ENCODE measurements around the gene CD4. TPM values are rescaled to one million over a fixed set of nuclear protein-coding genes. Genes with fewer than 3 reads are reported as not detected.

Gene CD4
- total and polyA plus RNA-seq, 10 of the 15 experiments (the other 5 are each of a cell fraction or from before 2014, with no cell fraction given): 0.24 to 1.6 (median 0.69) TPM

DNA sequence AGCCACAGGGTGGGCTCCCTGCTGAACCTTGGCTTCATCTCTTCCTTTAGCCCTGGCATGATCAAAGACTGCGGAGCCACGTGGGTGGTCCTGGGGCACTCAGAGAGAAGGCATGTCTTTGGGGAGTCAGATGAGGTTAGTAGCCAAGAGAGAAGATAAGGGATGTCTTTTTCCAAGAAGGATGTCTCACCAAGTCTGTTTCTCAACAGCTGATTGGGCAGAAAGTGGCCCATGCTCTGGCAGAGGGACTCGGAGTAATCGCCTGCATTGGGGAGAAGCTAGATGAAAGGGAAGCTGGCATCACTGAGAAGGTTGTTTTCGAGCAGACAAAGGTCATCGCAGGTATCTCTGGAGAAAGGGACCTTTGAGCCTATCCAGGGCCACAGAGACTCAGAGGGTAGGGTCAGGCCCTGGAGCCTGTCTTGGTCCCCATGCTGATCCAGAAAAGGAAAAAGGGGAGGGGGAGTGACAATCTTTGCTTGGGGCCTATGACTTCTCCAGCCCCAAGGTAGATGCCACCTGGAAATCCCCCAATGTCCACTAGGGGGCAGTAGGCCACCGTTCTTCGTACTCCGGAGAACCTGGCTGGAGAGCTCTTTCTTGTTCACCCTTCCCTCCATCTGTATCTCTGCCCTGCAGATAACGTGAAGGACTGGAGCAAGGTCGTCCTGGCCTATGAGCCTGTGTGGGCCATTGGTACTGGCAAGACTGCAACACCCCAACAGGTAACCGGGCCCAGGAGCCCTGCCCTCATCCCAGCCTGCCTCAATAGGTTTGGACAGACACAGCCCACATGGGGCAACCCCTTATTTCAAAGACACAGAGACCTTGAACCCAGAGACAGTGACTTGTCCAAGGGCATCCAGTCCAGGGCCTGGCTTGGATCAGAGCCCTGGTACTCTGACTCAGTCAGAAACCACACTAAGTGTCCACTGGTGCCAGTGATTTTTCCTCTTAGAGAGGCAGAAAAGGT lies 80.0 kb downstream of the CD4 start (continued):
- no peak; the same call in 1 of the 2 replicates for TF ChIP-seq YBX1 (IDR thresholded peaks at IDR 0.05)
- TF ChIP-seq, protein P1, sequence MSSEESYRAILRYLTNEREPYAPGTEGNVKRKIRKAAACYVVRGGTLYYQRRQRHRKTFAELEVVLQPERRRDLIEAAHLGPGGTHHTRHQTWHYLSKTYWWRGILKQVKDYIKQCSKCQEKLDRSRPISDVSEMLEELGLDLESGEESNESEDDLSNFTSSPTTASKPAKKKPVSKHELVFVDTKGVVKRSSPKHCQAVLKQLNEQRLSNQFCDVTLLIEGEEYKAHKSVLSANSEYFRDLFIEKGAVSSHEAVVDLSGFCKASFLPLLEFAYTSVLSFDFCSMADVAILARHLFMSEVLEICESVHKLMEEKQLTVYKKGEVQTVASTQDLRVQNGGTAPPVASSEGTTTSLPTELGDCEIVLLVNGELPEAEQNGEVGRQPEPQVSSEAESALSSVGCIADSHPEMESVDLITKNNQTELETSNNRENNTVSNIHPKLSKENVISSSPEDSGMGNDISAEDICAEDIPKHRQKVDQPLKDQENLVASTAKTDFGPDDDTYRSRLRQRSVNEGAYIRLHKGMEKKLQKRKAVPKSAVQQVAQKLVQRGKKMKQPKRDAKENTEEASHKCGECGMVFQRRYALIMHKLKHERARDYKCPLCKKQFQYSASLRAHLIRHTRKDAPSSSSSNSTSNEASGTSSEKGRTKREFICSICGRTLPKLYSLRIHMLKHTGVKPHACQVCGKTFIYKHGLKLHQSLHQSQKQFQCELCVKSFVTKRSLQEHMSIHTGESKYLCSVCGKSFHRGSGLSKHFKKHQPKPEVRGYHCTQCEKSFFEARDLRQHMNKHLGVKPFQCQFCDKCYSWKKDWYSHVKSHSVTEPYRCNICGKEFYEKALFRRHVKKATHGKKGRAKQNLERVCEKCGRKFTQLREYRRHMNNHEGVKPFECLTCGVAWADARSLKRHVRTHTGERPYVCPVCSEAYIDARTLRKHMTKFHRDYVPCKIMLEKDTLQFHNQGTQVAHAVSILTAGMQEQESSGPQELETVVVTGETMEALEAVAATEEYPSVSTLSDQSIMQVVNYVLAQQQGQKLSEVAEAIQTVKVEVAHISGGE (CRISPR knock-in tag; IDR thresholded peaks at IDR 0.05): no peak
- no peak for TF ChIP-seq ETV6 (conservative IDR thresholded peaks at IDR 0.05 in 1 of 2, IDR thresholded peaks at IDR 0.05 in 1 of 2; ENCODE audit: borderline replicate concordance in 1 of 2, low read depth in 1 of 2)
- TF ChIP-seq, protein P2, sequence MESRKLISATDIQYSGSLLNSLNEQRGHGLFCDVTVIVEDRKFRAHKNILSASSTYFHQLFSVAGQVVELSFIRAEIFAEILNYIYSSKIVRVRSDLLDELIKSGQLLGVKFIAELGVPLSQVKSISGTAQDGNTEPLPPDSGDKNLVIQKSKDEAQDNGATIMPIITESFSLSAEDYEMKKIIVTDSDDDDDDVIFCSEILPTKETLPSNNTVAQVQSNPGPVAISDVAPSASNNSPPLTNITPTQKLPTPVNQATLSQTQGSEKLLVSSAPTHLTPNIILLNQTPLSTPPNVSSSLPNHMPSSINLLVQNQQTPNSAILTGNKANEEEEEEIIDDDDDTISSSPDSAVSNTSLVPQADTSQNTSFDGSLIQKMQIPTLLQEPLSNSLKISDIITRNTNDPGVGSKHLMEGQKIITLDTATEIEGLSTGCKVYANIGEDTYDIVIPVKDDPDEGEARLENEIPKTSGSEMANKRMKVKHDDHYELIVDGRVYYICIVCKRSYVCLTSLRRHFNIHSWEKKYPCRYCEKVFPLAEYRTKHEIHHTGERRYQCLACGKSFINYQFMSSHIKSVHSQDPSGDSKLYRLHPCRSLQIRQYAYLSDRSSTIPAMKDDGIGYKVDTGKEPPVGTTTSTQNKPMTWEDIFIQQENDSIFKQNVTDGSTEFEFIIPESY (IDR thresholded peaks at IDR 0.05): no peak
- TF ChIP-seq, protein P3, sequence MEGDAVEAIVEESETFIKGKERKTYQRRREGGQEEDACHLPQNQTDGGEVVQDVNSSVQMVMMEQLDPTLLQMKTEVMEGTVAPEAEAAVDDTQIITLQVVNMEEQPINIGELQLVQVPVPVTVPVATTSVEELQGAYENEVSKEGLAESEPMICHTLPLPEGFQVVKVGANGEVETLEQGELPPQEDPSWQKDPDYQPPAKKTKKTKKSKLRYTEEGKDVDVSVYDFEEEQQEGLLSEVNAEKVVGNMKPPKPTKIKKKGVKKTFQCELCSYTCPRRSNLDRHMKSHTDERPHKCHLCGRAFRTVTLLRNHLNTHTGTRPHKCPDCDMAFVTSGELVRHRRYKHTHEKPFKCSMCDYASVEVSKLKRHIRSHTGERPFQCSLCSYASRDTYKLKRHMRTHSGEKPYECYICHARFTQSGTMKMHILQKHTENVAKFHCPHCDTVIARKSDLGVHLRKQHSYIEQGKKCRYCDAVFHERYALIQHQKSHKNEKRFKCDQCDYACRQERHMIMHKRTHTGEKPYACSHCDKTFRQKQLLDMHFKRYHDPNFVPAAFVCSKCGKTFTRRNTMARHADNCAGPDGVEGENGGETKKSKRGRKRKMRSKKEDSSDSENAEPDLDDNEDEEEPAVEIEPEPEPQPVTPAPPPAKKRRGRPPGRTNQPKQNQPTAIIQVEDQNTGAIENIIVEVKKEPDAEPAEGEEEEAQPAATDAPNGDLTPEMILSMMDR (IDR thresholded peaks at IDR 0.05 in 2 of 3, conservative IDR thresholded peaks at IDR 0.05 in 1 of 3; ENCODE audit: control insufficient read depth in 2 of 3, extremely low read depth in 1 of 3, insufficient read depth in 1 of 3, low read depth in 3 of 3, low read length in 3 of 3): peak; percentile 83 to 87 (median 87)
- no peak for TF ChIP-seq HDGF (IDR thresholded peaks at IDR 0.05)
- TF ChIP-seq NR2C1 (IDR thresholded peaks at IDR 0.05): no peak
- TF ChIP-seq RAD21 (IDR thresholded peaks at IDR 0.05; ENCODE audit: insufficient read depth, low read depth, low read length): peak; percentile 75
- TF ChIP-seq, protein P4, sequence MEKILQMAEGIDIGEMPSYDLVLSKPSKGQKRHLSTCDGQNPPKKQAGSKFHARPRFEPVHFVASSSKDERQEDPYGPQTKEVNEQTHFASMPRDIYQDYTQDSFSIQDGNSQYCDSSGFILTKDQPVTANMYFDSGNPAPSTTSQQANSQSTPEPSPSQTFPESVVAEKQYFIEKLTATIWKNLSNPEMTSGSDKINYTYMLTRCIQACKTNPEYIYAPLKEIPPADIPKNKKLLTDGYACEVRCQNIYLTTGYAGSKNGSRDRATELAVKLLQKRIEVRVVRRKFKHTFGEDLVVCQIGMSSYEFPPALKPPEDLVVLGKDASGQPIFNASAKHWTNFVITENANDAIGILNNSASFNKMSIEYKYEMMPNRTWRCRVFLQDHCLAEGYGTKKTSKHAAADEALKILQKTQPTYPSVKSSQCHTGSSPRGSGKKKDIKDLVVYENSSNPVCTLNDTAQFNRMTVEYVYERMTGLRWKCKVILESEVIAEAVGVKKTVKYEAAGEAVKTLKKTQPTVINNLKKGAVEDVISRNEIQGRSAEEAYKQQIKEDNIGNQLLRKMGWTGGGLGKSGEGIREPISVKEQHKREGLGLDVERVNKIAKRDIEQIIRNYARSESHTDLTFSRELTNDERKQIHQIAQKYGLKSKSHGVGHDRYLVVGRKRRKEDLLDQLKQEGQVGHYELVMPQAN (conservative IDR thresholded peaks at IDR 0.05): no peak
- TF ChIP-seq, protein P5, sequence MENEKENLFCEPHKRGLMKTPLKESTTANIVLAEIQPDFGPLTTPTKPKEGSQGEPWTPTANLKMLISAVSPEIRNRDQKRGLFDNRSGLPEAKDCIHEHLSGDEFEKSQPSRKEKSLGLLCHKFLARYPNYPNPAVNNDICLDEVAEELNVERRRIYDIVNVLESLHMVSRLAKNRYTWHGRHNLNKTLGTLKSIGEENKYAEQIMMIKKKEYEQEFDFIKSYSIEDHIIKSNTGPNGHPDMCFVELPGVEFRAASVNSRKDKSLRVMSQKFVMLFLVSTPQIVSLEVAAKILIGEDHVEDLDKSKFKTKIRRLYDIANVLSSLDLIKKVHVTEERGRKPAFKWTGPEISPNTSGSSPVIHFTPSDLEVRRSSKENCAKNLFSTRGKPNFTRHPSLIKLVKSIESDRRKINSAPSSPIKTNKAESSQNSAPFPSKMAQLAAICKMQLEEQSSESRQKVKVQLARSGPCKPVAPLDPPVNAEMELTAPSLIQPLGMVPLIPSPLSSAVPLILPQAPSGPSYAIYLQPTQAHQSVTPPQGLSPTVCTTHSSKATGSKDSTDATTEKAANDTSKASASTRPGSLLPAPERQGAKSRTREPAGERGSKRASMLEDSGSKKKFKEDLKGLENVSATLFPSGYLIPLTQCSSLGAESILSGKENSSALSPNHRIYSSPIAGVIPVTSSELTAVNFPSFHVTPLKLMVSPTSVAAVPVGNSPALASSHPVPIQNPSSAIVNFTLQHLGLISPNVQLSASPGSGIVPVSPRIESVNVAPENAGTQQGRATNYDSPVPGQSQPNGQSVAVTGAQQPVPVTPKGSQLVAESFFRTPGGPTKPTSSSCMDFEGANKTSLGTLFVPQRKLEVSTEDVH (IDR thresholded peaks at IDR 0.05; ENCODE audit: low read depth, partially characterized antibody): no peak
- TF ChIP-seq RB1 (IDR thresholded peaks at IDR 0.05; ENCODE audit: borderline replicate concordance): no peak
- TF ChIP-seq SIN3A (IDR thresholded peaks at IDR 0.05; ENCODE audit: low read depth, low read length): no peak
- TF ChIP-seq MTA3 (IDR thresholded peaks at IDR 0.05; ENCODE audit: borderline replicate concordance, low read length): no peak
- no peak for TF ChIP-seq BMI1 (IDR thresholded peaks at IDR 0.05; ENCODE audit: borderline replicate concordance)

Data from GM12878 (cell line).